ENCODE results near the gene UBL3. TPM values are rescaled to one million over a fixed set of nuclear protein-coding genes. Genes with fewer than 3 reads are reported as not detected.

Gene UBL3
- total and polyA plus RNA-seq, 10 of the 15 experiments (the other 5 are each of a cell fraction or from before 2014, with no cell fraction given) = 5.5 to 13.7 (median 10.6) TPM

- TF ChIP-seq ATF2 (IDR thresholded peaks at IDR 0.05; ENCODE audit: low read length) = no peak
- TF ChIP-seq E4F1 (IDR thresholded peaks at IDR 0.05; ENCODE audit: borderline replicate concordance, partially characterized antibody) = no peak
- TF ChIP-seq NR2C1 (IDR thresholded peaks at IDR 0.05) = 0 out of 2 replicates have a peak, but pooled peaks have one; percentile 20
- TF ChIP-seq CTCF (IDR thresholded peaks at IDR 0.05 in 2 of 3, conservative IDR thresholded peaks at IDR 0.05 in 1 of 3; ENCODE audit: control insufficient read depth in 2 of 3, extremely low read depth in 1 of 3, insufficient read depth in 1 of 3, low read depth in 3 of 3, low read length in 3 of 3) = no peak
- no peak for TF ChIP-seq TCF12 (IDR thresholded peaks at IDR 0.05; ENCODE audit: low read depth, low read length)
- TF ChIP-seq BRCA1 (IDR thresholded peaks at IDR 0.05; ENCODE audit: low read depth, low read length) = no peak; the same call in 1 of the 2 replicates
- peak; percentile 13; the same call in 1 of the 2 replicates for TF ChIP-seq EED (IDR thresholded peaks at IDR 0.05; ENCODE audit: low read depth)
- no peak for TF ChIP-seq MYB (IDR thresholded peaks at IDR 0.05; ENCODE audit: borderline replicate concordance, low read depth, low read length)
- peak; percentile 87 for TF ChIP-seq POLR2A (IDR thresholded peaks at IDR 0.05; ENCODE audit: low read depth, low read length)
- TF ChIP-seq BCL11A (IDR thresholded peaks at IDR 0.05; ENCODE audit: low read depth, low read length) = no peak
- TF ChIP-seq POLR2AphosphoS2 (IDR thresholded peaks at IDR 0.05; ENCODE audit: low read depth, low read length) = peak; percentile 82
- peak; percentile 69 for TF ChIP-seq RELB (IDR thresholded peaks at IDR 0.05; ENCODE audit: low read depth)
- no peak for TF ChIP-seq ZBTB33 (IDR thresholded peaks at IDR 0.05)
- no peak for TF ChIP-seq USF2 (IDR thresholded peaks at IDR 0.05; ENCODE audit: borderline replicate concordance, low read depth, low read length)
- TF ChIP-seq SREBF2 (IDR thresholded peaks at IDR 0.05; ENCODE audit: low read length) = no peak
- peak; percentile 97 for TF ChIP-seq CREM (IDR thresholded peaks at IDR 0.05; ENCODE audit: low read depth)
- TF ChIP-seq ATF7 (IDR thresholded peaks at IDR 0.05; ENCODE audit: low read depth) = peak; percentile 58; the same call in 1 of the 2 replicates
- TF ChIP-seq NFXL1 (IDR thresholded peaks at IDR 0.05; ENCODE audit: borderline replicate concordance) = no peak
Measured at GRCh38 chr13:29850213-29850898, at the start of gene UBL3 (continued).
